ENCODE measurements around the gene SUCO. TPM values are rescaled to one million over a fixed set of nuclear protein-coding genes. Genes with fewer than 3 reads are reported as not detected.

Gene SUCO
- total RNA-seq, 1 experiment from 2014 or later, result 15.0 TPM

- in situ Hi-C loops (cut with HindIII; ENCODE audit: low pct_unique_long_range_greater_than_20kb, low sequenced_read_pairs), result no loop called here
- DNase-seq (ENCODE audit: low read depth, low spot score), result no peak
These were observed 114.2 kb downstream of the SUCO start for GRCh38 chr1:172647110-172647564.

DNA sequence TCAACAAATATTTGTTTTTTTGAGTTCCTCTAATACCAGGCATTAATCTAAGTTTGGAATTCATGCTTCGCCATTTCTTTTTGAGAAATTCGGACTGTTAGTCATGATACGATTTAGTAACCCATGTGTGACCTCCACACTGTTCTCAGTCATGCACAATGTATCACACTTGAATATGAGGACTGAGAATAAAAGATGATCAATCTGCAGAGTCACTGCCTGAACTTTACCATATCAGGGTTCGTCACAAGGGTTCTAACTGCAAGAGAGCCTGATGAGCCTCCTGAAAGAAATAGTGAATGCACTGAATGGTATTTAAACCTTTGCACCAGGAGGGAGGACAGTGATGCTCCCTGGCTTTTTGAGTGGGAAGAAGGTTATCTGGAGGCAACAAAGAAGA lies 115.0 kb downstream of the SUCO start:
- DNase-seq (ENCODE audit: low read depth, low spot score), result no peak
- in situ Hi-C loops (cut with HindIII; ENCODE audit: low pct_unique_long_range_greater_than_20kb, low sequenced_read_pairs), result no loop called here

GRCh38 chr1:172650474-172651193 lies 117.7 kb downstream of the SUCO start:
- DNase-seq (ENCODE audit: low read depth, low spot score), result no peak

DNA sequence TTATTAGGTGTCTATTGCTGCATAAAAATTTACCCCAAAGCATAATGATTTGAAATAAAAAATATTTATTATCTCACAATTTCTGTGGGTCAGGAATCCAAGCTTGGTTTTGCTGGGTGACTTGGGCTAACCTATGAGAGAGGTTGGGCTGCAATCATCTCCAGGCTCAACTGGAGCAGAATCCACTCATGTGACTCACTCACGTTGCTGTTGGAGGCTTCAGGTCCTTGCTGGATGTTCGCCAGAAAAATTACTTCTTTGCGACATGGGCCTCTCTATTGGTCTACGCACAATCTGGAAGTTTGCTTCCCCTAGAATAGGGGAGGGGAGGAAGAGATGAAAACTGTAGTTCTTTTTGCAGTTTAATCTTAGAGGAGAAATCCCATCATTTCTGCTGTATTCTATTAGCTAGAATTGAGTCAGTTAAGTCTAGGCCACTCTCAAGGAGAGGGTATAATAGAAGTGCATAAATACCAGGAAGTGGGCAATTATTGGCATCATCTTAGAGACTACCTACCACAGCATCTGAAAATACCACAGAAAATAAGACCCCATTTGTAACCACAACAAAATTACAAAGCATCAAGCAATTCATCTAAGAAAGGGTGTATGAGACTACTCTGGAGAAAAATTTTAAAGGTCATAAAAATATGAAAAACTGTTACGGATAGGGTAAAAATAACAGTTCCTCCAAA lies 120.2 kb downstream of the SUCO start:
- no peak for DNase-seq (ENCODE audit: low read depth, low spot score)
- in situ Hi-C loops (cut with HindIII; ENCODE audit: low pct_unique_long_range_greater_than_20kb, low sequenced_read_pairs), result no loop called here

More at GRCh38 chr1:172650474-172651193, 117.7 kb downstream of the SUCO start:
- in situ Hi-C loops (cut with HindIII; ENCODE audit: low pct_unique_long_range_greater_than_20kb, low sequenced_read_pairs), result no loop called here

GRCh38 chr1:172654535-172654934 lies 121.6 kb downstream of the SUCO start:
- in situ Hi-C loops (cut with HindIII; ENCODE audit: low pct_unique_long_range_greater_than_20kb, low sequenced_read_pairs), result no loop called here

DNA sequence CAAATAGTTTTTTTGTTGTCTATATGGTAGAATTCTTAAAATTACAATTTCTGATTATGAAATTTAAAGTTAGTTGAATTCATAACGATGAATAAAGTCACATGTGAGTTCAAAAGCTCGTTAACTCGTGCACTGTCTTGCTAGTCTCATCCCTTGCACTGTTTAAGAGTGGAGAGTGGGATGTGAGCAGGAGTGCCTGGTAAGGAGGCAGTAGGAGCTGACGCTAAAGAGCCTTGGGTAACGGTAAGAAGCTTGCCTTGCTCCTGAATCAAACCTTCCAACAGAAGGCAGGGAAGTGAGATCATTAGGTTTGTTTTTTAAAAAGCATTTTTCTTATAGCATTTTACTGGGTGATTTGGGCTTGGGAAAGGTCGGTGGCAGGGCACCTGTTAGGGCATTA lies 123.6 kb downstream of the SUCO start:
- in situ Hi-C loops (cut with HindIII; ENCODE audit: low pct_unique_long_range_greater_than_20kb, low sequenced_read_pairs), result no loop called here

More at GRCh38 chr1:172654535-172654934, 121.6 kb downstream of the SUCO start:
- no peak for DNase-seq (ENCODE audit: low read depth, low spot score)

DNA sequence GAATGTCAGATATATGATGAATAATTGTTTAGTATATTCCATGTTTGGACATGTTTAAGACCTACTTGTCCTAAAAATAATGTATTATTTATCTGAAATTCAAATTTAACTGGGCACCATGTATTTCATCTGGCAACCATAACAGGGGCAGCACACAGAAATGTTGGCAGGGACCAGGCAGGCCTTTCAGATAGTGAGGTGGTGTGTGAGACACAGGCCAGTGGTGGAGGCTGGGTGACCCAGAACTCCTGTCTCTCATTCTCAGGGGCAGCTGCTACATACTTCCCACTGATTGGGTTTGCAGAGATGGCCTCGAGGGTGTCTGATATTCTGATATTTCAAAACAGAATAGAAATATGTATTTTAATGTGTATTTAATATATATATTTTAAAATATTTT lies 124.6 kb downstream of the SUCO start:
- in situ Hi-C loops (cut with HindIII; ENCODE audit: low pct_unique_long_range_greater_than_20kb, low sequenced_read_pairs), result no loop called here
- no peak for DNase-seq (ENCODE audit: low read depth, low spot score)

More for the DNA sequence above, 123.6 kb downstream of the SUCO start:
- no peak for DNase-seq (ENCODE audit: low read depth, low spot score)

DNA sequence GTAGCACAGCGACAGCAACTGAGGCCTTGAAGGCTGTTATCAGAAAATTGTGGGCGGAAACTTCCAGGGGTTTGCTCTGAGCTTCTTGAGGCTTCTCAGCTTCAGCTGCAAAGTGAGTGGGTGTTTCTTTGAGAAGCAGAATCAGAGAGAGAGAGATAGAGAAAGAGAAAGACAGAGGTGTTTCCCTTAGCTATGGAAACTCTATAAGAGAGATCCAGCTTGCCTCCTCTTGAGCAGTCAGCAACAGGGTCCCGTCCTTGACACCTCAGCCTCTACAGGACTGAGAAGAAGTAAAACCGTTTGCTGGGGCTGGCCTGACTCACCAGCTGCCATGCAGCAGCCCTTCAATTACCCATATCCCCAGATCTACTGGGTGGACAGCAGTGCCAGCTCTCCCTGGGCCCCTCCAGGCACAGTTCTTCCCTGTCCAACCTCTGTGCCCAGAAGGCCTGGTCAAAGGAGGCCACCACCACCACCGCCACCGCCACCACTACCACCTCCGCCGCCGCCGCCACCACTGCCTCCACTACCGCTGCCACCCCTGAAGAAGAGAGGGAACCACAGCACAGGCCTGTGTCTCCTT lies 126.0 kb downstream of the SUCO start, which contains the start of gene FASLG:
TSS of gene FASLG (plus strand) at position 233 of the 583 bp plus-strand sequence. CDS start at position 332, 99 bp downstream.
- no peak for DNase-seq (ENCODE audit: low read depth, low spot score)
- in situ Hi-C loops (cut with HindIII; ENCODE audit: low pct_unique_long_range_greater_than_20kb, low sequenced_read_pairs), result no loop called here

DNA sequence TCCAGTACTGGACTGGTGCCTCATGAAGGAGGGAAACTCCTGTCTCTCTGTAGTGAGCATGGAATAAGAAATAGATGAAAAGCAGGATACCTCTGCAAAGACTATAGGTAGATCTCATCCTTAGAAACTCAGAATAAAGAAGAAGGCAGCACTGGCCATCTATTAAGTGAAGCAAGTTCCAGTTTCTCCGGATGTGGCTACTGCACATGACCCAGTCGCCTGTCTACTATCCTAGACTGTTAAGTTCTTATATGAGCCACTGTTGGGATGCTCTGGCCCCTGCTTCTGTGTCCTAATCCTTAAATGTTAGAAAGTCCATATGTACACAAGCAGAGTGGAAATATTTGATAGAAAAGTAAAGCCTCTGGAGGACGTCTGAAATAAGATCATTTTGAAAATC lies 128.2 kb downstream of the SUCO start:
- no peak for DNase-seq (ENCODE audit: low read depth, low spot score)
- in situ Hi-C loops (cut with HindIII; ENCODE audit: low pct_unique_long_range_greater_than_20kb, low sequenced_read_pairs), result no loop called here

Small RNA genes lying within 50 kb of the gene (small RNA-seq; reads per million reads assigned to genes)
- gene RNU6-693P, result 0 reads per million in 2 experiments

Other genes starting within 250 kb of the SUCO start
- not detected in 2 replicates for gene C1orf105, start 112.5 kb upstream of the SUCO start, total RNA-seq (2014; rRNA removed; shearing (Covaris generic))
- gene PIGC, start 89.1 kb upstream of the SUCO start, total RNA-seq (2014; rRNA removed; shearing (Covaris generic)), result 22.5 and 25.3 TPM in 2 replicates
- gene FASLG, start 126.0 kb downstream of the SUCO start, total RNA-seq (2014; rRNA removed; shearing (Covaris generic)), result not detected in 2 replicates

All from SK-MEL-5 (cell line).